ENCODE results near the gene INO80.

The INO80 gene

GRCh38 chr15:40978562-40978961, 137.5 kb downstream of the INO80 start:
- TF ChIP-seq, protein P1, sequence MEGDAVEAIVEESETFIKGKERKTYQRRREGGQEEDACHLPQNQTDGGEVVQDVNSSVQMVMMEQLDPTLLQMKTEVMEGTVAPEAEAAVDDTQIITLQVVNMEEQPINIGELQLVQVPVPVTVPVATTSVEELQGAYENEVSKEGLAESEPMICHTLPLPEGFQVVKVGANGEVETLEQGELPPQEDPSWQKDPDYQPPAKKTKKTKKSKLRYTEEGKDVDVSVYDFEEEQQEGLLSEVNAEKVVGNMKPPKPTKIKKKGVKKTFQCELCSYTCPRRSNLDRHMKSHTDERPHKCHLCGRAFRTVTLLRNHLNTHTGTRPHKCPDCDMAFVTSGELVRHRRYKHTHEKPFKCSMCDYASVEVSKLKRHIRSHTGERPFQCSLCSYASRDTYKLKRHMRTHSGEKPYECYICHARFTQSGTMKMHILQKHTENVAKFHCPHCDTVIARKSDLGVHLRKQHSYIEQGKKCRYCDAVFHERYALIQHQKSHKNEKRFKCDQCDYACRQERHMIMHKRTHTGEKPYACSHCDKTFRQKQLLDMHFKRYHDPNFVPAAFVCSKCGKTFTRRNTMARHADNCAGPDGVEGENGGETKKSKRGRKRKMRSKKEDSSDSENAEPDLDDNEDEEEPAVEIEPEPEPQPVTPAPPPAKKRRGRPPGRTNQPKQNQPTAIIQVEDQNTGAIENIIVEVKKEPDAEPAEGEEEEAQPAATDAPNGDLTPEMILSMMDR (conservative IDR thresholded peaks at IDR 0.05): no peak
- no peak overlapping the region for H3K27ac ChIP-seq

GRCh38 chr15:40978141-40978540, 137.9 kb downstream of the INO80 start:
- no peak overlapping the region for H3K27ac ChIP-seq
- TF ChIP-seq, protein P1 (conservative IDR thresholded peaks at IDR 0.05): no peak

DNA sequence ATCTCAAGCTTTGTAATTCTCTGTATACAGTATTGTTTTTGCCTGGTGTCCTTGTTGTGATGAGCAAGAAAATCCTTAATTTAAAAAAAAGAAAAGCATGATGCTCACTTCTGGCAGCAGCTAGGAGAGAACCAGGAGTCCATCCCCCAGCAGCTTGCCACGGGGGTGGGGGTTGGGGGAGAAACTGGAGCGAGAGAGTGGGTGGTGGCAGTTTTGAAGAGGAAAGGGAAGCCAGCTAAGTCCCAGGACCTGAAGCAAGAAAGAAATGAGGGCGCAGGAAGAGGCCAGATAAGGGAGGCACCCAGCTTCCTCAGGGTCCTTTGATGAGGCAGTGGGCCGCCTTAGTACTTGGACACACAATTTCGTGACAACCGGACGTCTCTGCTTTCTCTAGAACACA, 139.3 kb downstream of the INO80 start:
- TF ChIP-seq, protein P1 (conservative IDR thresholded peaks at IDR 0.05): no peak
- no peak overlapping the region for H3K27ac ChIP-seq

DNA sequence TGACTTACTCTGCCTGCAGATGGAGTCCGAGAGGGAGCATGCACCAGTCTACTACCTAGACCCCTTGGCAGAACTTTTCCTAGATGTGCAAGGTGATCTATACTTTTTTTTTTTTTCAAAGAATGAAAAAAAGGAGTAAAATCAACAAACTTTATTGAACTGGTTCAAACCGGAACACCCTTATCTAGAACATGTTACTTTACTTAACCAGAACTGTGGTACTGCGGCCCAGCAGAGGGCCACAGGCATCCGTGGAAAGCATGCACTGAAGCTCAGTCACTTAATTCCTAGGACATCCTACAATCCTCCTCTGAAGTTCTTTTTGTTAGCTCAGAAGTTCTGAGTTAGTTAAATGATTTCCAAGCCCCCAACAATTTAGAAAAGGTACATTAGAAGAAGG, 141.2 kb downstream of the INO80 start:
- TF ChIP-seq, protein P1 (conservative IDR thresholded peaks at IDR 0.05): no peak
- no peak overlapping the region for H3K27ac ChIP-seq

DNA sequence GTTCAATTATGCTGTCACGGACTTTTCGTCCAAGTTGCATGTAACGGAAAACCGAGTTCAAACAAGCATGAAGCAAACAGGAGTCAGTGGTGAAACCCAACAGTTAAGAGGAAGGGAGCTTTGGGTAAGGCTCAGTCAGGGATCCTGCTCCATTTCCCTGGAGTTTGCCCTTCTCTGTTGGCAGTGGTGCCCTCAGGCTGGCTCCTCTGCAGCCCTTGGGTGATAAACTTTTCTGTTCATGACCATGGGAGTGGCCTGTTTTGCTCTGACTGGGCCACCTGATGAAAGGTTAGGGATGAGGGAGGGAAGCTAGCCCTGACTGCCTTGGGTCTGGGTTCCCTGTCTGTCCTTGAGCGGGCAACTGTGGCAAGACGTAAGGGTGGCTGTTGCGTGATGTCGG, 146.7 kb downstream of the INO80 start:
- TF ChIP-seq, protein P1 (conservative IDR thresholded peaks at IDR 0.05): no peak
- no peak overlapping the region for H3K27ac ChIP-seq

DNA sequence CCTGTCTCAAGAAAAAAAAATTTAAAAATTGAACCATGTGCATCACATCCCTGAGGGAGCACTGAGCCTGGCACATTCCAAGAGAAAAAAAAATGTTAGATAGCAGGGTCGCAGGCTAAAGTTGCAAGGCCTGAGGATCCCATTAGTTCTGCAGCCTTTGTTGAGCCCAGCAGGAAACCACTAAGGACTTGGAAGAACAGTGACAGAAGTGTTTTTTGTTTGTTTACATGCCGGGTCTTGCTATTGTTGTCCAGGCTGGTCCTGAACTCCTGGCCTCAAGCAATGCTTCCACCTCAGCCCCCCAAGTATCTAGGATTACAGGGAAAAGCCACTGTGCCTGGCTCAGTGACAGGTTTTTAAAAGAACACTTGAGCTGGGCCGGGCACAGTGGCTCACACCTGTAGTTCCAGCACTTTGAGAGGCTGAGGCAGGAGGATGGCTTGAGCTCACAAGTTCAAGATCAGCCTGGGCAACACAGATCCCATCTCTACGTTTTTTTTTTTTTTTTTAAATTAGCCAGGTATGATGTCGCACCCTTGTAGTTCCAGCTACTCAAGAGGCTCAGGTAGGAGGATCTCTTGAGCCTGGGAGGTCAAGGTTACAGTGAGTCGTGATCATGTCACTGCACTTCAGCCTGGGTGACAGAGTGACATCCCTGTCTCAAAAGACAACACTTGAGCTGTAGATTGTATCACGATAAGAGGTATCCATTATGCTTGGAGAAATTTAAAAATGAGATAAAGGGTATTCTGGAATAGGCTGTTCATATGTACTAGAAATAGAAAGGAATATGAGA, 147.6 kb downstream of the INO80 start:
- H3K27ac ChIP-seq: no peak overlapping the region
- TF ChIP-seq, protein P1 (conservative IDR thresholded peaks at IDR 0.05): no peak

- no peak overlapping the region for H3K27ac ChIP-seq
- TF ChIP-seq, protein P1 (conservative IDR thresholded peaks at IDR 0.05): no peak
These were observed 151.4 kb downstream of the INO80 start for GRCh38 chr15:40964634-40965033.
